Breast epithelium (tissue), 3 donors: ENCODE data around the gene RSU1.

Experiments
- POLR2AphosphoS5 ChIP-seq, 3 donors: sonication (generic); formaldehyde crosslinking; IDR thresholded peaks; one replicate each; pipeline ENCODE4 v1.6.1; 2017; ENCODE audit warnings: antibody characterized with exemption in 3 of 3
- TF ChIP-seq, protein P1 (sequence below), 3 donors: fragments of 450-650 bp; IDR thresholded peaks; one replicate each; pipeline ENCODE4 v1.5.1; 2016 to 2017; ENCODE audit warnings: antibody characterized with exemption in 3 of 3, mild to moderate bottlenecking in 3 of 3, moderate library complexity in 3 of 3

DNA sequence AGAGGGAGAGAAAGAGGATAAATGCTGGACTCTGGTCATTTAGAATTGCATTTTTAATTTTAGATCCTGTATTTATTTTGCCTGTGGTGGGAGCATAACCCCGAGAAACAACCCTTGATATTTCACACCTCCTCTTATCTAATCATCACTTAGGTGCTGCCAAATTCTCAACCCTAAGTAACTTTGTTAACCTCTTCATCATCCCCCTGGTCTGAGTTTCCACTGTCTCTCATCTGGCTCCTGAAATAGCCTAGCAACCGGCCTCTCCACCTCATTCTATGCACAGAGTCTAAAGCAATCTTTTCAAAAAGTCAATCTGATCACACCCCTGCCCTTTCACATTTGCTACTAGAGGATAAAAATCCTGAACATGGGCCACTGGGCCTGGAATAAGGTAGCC lies 177.1 kb downstream of the RSU1 start:
- TF ChIP-seq, protein P1, sequence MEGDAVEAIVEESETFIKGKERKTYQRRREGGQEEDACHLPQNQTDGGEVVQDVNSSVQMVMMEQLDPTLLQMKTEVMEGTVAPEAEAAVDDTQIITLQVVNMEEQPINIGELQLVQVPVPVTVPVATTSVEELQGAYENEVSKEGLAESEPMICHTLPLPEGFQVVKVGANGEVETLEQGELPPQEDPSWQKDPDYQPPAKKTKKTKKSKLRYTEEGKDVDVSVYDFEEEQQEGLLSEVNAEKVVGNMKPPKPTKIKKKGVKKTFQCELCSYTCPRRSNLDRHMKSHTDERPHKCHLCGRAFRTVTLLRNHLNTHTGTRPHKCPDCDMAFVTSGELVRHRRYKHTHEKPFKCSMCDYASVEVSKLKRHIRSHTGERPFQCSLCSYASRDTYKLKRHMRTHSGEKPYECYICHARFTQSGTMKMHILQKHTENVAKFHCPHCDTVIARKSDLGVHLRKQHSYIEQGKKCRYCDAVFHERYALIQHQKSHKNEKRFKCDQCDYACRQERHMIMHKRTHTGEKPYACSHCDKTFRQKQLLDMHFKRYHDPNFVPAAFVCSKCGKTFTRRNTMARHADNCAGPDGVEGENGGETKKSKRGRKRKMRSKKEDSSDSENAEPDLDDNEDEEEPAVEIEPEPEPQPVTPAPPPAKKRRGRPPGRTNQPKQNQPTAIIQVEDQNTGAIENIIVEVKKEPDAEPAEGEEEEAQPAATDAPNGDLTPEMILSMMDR (IDR thresholded peaks at IDR 0.05), result no peak
- no peak for TF ChIP-seq POLR2AphosphoS5 (IDR thresholded peaks at IDR 0.05)
